ENCODE results near the gene SLC35B2.

The SLC35B2 gene

DNA sequence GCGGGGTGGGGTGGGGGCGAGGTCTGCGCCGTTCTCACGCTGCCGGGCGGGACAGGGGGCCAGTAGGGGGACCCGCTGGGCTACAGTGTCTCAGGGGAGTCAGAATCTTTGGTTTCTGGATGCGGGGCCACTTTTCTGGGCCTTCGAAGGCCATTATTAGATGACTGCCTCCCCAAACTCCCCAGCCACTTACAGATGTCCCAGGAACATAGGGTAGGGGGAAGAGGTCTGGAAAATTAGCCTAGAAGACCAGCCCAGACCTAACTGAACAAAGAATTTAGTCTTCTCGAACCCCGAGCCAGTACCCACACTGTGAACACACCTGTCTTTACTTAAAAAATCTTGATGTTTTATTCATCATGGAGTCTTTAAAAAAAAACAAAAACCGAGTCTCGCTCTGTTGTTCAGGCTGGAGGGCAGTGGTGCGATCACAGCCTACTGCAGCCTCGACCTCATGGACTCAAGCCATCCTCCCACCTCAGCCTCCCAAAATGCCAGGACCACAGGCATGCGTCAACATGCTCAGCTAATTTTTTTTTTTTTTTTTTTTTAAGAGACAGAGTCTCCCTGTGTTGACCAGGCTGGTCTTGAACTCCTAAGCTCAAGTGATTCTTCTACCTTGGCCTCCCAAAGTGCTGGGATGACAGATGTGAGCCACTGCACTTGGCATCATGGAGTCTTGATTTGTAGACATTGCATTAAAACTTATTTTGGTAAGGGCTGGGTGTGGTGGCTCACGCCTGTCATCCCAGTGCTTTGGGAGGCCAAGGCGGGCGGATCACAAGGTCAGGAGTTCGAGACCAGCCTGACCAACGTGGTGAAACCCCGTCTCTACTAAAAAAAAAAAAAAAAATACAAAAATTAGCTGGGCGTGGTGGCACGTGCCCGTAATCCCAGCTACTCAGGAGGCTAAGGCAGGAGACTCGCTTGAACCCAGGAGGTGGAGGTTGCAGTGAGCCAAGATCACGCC, 37.2 kb downstream of the SLC35B2 start:
- peak overlapping the region; percentile 51; the same call in 1 of the 2 replicates for H3K27ac ChIP-seq (ENCODE audit: low read length)
- no peaks in the 10 kb centered on the region for H3K9me3 ChIP-seq (replicated peaks; ENCODE audit: insufficient read depth, low read length)
- no peaks in the 10 kb centered on the region for H3K36me3 ChIP-seq (replicated peaks; ENCODE audit: insufficient read depth, low read length)
- H3K27me3 ChIP-seq (replicated peaks; ENCODE audit: insufficient read depth, low read length) = no peaks in the 10 kb centered on the region
- TF ChIP-seq EZH2 (optimal IDR thresholded peaks at IDR 0.05; ENCODE audit: low read depth, low read length) = no peak
- TF ChIP-seq, protein P1, sequence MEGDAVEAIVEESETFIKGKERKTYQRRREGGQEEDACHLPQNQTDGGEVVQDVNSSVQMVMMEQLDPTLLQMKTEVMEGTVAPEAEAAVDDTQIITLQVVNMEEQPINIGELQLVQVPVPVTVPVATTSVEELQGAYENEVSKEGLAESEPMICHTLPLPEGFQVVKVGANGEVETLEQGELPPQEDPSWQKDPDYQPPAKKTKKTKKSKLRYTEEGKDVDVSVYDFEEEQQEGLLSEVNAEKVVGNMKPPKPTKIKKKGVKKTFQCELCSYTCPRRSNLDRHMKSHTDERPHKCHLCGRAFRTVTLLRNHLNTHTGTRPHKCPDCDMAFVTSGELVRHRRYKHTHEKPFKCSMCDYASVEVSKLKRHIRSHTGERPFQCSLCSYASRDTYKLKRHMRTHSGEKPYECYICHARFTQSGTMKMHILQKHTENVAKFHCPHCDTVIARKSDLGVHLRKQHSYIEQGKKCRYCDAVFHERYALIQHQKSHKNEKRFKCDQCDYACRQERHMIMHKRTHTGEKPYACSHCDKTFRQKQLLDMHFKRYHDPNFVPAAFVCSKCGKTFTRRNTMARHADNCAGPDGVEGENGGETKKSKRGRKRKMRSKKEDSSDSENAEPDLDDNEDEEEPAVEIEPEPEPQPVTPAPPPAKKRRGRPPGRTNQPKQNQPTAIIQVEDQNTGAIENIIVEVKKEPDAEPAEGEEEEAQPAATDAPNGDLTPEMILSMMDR (IDR thresholded peaks at IDR 0.05; ENCODE audit: low read length) = no peak
- no peak for TF ChIP-seq EZH2phosphoT487 (IDR thresholded peaks at IDR 0.05; ENCODE audit: low read length)
- H3K9ac ChIP-seq (ENCODE audit: low read length) = peak overlapping the region; percentile 34; the same call in 1 of the 2 replicates
- no peak overlapping the region for H2AFZ ChIP-seq (ENCODE audit: low read length)
- H3K4me2 ChIP-seq (ENCODE audit: low read depth, low read length) = peak overlapping the region; percentile 55; the same call in 1 of the 2 replicates
- no peaks in the 10 kb centered on the region for H4K20me1 ChIP-seq (ENCODE audit: insufficient read depth, low read length)
- H3K4me3 ChIP-seq (ENCODE audit: low read length) = peak overlapping the region; percentile 47
- H3K79me2 ChIP-seq (ENCODE audit: low read length) = peaks cover 20% of the 10 kb centered on the region
- peaks cover 28% of the 10 kb centered on the region for H3F3A ChIP-seq (ENCODE audit: insufficient read depth, low read length)
- DNase-seq = no peak
- peaks cover 36% of the 10 kb centered on the region for H3K4me1 ChIP-seq (ENCODE audit: low read length)
- H3K9me2 ChIP-seq (replicated peaks; ENCODE audit: insufficient read depth, low read length) = no peaks in the 10 kb centered on the region

DNA sequence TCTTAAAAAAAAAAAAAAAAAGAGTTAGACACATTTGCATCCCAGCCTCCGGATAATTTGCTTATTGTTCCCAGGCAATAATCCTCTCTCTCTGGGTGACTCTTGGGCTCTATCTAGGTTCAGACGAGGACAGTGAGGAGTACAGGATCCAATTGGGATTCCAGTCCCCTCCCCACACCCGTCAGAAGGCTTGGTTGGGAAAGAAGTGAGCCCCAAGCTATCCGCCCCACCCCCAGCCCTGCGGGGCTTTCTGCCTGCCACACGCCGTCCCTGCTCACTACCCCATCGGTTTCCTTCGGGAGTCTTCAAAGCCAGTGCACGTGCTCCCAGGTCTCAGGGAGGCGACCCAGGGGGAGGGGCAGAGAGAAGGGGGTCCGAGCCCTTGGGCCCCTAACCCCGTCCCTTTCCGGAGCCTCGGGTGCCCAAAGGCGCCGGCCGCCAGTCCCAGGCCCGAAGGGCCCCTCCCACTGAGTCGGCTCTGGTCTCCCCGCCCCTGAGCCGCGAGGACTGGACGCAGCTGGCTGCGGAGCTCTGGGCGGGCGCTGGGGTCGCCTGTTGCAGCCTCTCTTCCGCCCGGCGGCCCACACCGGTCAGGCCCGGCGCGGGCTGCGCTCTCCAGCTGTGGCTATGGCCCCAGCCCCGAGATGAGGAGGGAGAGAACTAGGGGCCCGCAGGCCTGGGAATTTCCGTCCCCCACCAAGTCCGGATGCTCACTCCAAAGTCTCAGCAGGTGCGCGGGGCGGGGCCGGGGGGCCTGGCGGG, 38.1 kb downstream of the SLC35B2 start:
- H3K4me2 ChIP-seq (ENCODE audit: low read depth, low read length) = peak overlapping the region; percentile 97
- peak overlapping the region; percentile 83 for H3K4me3 ChIP-seq (ENCODE audit: low read length)
- peak overlapping the region; percentile 95 for H2AFZ ChIP-seq (ENCODE audit: low read length)
- peak overlapping the region; percentile 82 for H3K27ac ChIP-seq (ENCODE audit: low read length)
- peak overlapping the region; percentile 68 for H3K9ac ChIP-seq (ENCODE audit: low read length)
- H3K4me1 ChIP-seq (ENCODE audit: low read length) = peaks cover 28% of the 10 kb centered on the region
- TF ChIP-seq EZH2phosphoT487 (IDR thresholded peaks at IDR 0.05; ENCODE audit: low read length) = no peak
- no peak for TF ChIP-seq EZH2 (optimal IDR thresholded peaks at IDR 0.05; ENCODE audit: low read depth, low read length)
- TF ChIP-seq, protein P1 (IDR thresholded peaks at IDR 0.05; ENCODE audit: low read length) = no peak
- no peaks in the 10 kb centered on the region for H3K9me3 ChIP-seq (replicated peaks; ENCODE audit: insufficient read depth, low read length)
- H3K36me3 ChIP-seq (replicated peaks; ENCODE audit: insufficient read depth, low read length) = no peaks in the 10 kb centered on the region
- peak; percentile 84 for DNase-seq
- H3K9me2 ChIP-seq (replicated peaks; ENCODE audit: insufficient read depth, low read length) = no peaks in the 10 kb centered on the region
- H3F3A ChIP-seq (ENCODE audit: insufficient read depth, low read length) = peaks cover 28% of the 10 kb centered on the region
- H3K27me3 ChIP-seq (replicated peaks; ENCODE audit: insufficient read depth, low read length) = no peaks in the 10 kb centered on the region
- no peaks in the 10 kb centered on the region for H4K20me1 ChIP-seq (ENCODE audit: insufficient read depth, low read length)
- peaks cover 11% of the 10 kb centered on the region for H3K79me2 ChIP-seq (ENCODE audit: low read length)

DNA sequence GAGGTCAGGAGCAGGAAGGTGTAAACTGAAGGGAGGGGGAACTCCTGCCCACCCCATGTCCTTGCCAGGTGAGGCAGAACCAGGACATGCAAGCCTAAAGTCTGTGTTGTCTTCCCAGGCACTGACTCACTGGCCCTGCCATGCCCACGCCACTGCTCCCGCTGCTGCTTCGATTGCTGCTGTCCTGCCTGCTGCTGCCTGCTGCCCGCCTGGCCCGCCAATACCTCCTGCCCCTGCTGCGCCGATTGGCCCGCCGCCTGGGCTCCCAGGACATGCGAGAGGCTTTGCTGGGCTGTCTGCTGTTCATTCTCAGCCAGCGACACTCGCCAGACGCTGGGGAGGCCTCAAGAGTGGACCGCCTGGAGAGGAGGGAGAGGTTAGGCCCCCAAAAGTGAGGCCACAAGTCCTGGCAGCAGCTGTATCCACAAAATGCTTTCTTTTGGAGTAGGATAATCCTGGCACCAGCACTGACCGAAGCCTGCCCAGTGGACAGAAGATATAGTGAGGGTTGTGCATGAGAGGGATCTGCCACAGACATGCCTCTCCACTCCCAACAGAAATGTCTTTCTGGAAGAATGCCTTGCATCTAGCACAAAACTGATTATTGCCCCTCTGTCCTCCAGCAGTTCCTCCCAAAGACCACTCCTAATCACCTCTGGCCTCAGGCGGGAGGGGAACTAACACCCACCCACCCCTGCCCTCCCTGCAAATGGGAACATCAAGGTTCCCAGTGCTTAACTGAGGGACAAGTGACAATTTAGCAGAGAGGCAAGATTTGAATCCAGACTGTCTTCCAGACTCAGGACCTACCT, 39.8 kb downstream of the SLC35B2 start:
- H3K9ac ChIP-seq (ENCODE audit: low read length) = no peak overlapping the region
- TF ChIP-seq, protein P1 (IDR thresholded peaks at IDR 0.05; ENCODE audit: low read length) = no peak
- TF ChIP-seq EZH2 (optimal IDR thresholded peaks at IDR 0.05; ENCODE audit: low read depth, low read length) = no peak
- no peak for TF ChIP-seq EZH2phosphoT487 (IDR thresholded peaks at IDR 0.05; ENCODE audit: low read length)

More for the DNA sequence above, 39.8 kb downstream of the SLC35B2 start:
- no peaks in the 10 kb centered on the region for H3K36me3 ChIP-seq (replicated peaks; ENCODE audit: insufficient read depth, low read length)
- no peak overlapping the region for H2AFZ ChIP-seq (ENCODE audit: low read length)
- peak overlapping the region; percentile 97; the same call in 1 of the 2 replicates for H3K4me2 ChIP-seq (ENCODE audit: low read depth, low read length)
- no peaks in the 10 kb centered on the region for H4K20me1 ChIP-seq (ENCODE audit: insufficient read depth, low read length)
- H3K4me1 ChIP-seq (ENCODE audit: low read length) = peaks cover 23% of the 10 kb centered on the region
- H3F3A ChIP-seq (ENCODE audit: insufficient read depth, low read length) = peaks cover 24% of the 10 kb centered on the region
- H3K4me3 ChIP-seq (ENCODE audit: low read length) = no peak overlapping the region
- no peaks in the 10 kb centered on the region for H3K27me3 ChIP-seq (replicated peaks; ENCODE audit: insufficient read depth, low read length)
- DNase-seq = no peak
- no peaks in the 10 kb centered on the region for H3K9me3 ChIP-seq (replicated peaks; ENCODE audit: insufficient read depth, low read length)
- H3K9me2 ChIP-seq (replicated peaks; ENCODE audit: insufficient read depth, low read length) = no peaks in the 10 kb centered on the region
- 0 out of 2 replicates have a peak, but pooled peaks cover under 1% of the 10 kb centered on the region for H3K79me2 ChIP-seq (ENCODE audit: low read length)
- H3K27ac ChIP-seq (ENCODE audit: low read length) = no peak overlapping the region; the same call in 1 of the 2 replicates
